ENCODE data around the gene PSMB1.

Gene PSMB1

GRCh38 chr6:170525795-170526194, 27.3 kb downstream of the PSMB1 start:
- H3K9ac ChIP-seq (ENCODE audit: low read length): no peak overlapping the region
- no peaks in the 10 kb centered on the region for H3K27me3 ChIP-seq (ENCODE audit: insufficient read depth, low read length)
- no peak for TF ChIP-seq CTCF (IDR thresholded peaks at IDR 0.05; ENCODE audit: low read length)
- no peak for TF ChIP-seq EZH2 (IDR thresholded peaks at IDR 0.05; ENCODE audit: borderline replicate concordance, low read length)

GRCh38 chr6:170524172-170524502, 29.0 kb downstream of the PSMB1 start:
- Histone ChIP-seq H4K20me1 (ENCODE audit: insufficient read depth, low read length) (no peaks in the 10 kb centered on the region), H3K4me1 (ENCODE audit: insufficient read depth, low read length, severe bottlenecking) (no peaks in the 10 kb centered on the region), H3K9me2 (ENCODE audit: low read depth, low read length) (no peaks in the 10 kb centered on the region), H3K27ac (ENCODE audit: low read depth, low read length, poor library complexity, severe bottlenecking) (no peak overlapping the region), H3K27me3 (ENCODE audit: insufficient read depth, low read length) (0 out of 2 replicates have a peak, but pooled peaks cover under 1% of the 10 kb centered on the region), H3F3A (ENCODE audit: insufficient read depth, low read length) (no peaks in the 10 kb centered on the region), H3K9ac (ENCODE audit: low read length) (no peak overlapping the region), H3K36me3 (ENCODE audit: insufficient read depth, low read length) (no peaks in the 10 kb centered on the region), H3K9me3 (ENCODE audit: low read length) (no peaks in the 10 kb centered on the region), H3K4me3 (ENCODE audit: low read depth, low read length, poor library complexity, severe bottlenecking) (no peak overlapping the region), H2AFZ (ENCODE audit: low read length) (no peak overlapping the region), H3K4me2 (ENCODE audit: low read length) (no peak overlapping the region), H3K79me2 (ENCODE audit: insufficient read depth, low read length) (no peaks in the 10 kb centered on the region)
- TF ChIP-seq CTCF (IDR thresholded peaks at IDR 0.05; ENCODE audit: low read length) (no peak), EZH2 (IDR thresholded peaks at IDR 0.05; ENCODE audit: borderline replicate concordance, low read length) (no peak)

More at GRCh38 chr6:170525795-170526194, 27.3 kb downstream of the PSMB1 start:
- H3K4me2 ChIP-seq (ENCODE audit: low read length): no peak overlapping the region
- no peak overlapping the region for H3K4me3 ChIP-seq (ENCODE audit: low read depth, low read length, poor library complexity, severe bottlenecking)
- H3K27ac ChIP-seq (ENCODE audit: low read depth, low read length, poor library complexity, severe bottlenecking): no peak overlapping the region
- H3K36me3 ChIP-seq (ENCODE audit: insufficient read depth, low read length): no peaks in the 10 kb centered on the region
- no peaks in the 10 kb centered on the region for H3F3A ChIP-seq (ENCODE audit: insufficient read depth, low read length)
- no peaks in the 10 kb centered on the region for H3K9me2 ChIP-seq (ENCODE audit: low read depth, low read length)
- H4K20me1 ChIP-seq (ENCODE audit: insufficient read depth, low read length): no peaks in the 10 kb centered on the region
- H2AFZ ChIP-seq (ENCODE audit: low read length): no peak overlapping the region
- no peaks in the 10 kb centered on the region for H3K79me2 ChIP-seq (ENCODE audit: insufficient read depth, low read length)
- no peaks in the 10 kb centered on the region for H3K9me3 ChIP-seq (ENCODE audit: low read length)
- no peaks in the 10 kb centered on the region for H3K4me1 ChIP-seq (ENCODE audit: insufficient read depth, low read length, severe bottlenecking)

GRCh38 chr6:170523256-170524171, 29.6 kb downstream of the PSMB1 start:
- no peak overlapping the region for H3K9ac ChIP-seq (ENCODE audit: low read length)
- H3K27ac ChIP-seq (ENCODE audit: low read depth, low read length, poor library complexity, severe bottlenecking): no peak overlapping the region

More at GRCh38 chr6:170523256-170524171, 29.6 kb downstream of the PSMB1 start:
- 0 out of 2 replicates have a peak, but pooled peaks cover 3% of the 10 kb centered on the region for H3K27me3 ChIP-seq (ENCODE audit: insufficient read depth, low read length)
- no peaks in the 10 kb centered on the region for H3K79me2 ChIP-seq (ENCODE audit: insufficient read depth, low read length)
- H3K4me3 ChIP-seq (ENCODE audit: low read depth, low read length, poor library complexity, severe bottlenecking): no peak overlapping the region
- no peaks in the 10 kb centered on the region for H3F3A ChIP-seq (ENCODE audit: insufficient read depth, low read length)
- no peak for TF ChIP-seq CTCF (IDR thresholded peaks at IDR 0.05; ENCODE audit: low read length)
- no peak for TF ChIP-seq EZH2 (IDR thresholded peaks at IDR 0.05; ENCODE audit: borderline replicate concordance, low read length)
- no peaks in the 10 kb centered on the region for H3K9me3 ChIP-seq (ENCODE audit: low read length)
- no peak overlapping the region for H3K4me2 ChIP-seq (ENCODE audit: low read length)
- H4K20me1 ChIP-seq (ENCODE audit: insufficient read depth, low read length): no peaks in the 10 kb centered on the region
- H3K9me2 ChIP-seq (ENCODE audit: low read depth, low read length): no peaks in the 10 kb centered on the region
- H3K36me3 ChIP-seq (ENCODE audit: insufficient read depth, low read length): no peaks in the 10 kb centered on the region
- H2AFZ ChIP-seq (ENCODE audit: low read length): no peak overlapping the region
- H3K4me1 ChIP-seq (ENCODE audit: insufficient read depth, low read length, severe bottlenecking): no peaks in the 10 kb centered on the region

Measured in OCI-LY1 (cell line).